Endothelial cell of umbilical vein (primary cell): ENCODE data around the gene AFTPH. TPM values are rescaled to one million over a fixed set of nuclear protein-coding genes. Genes with fewer than 3 reads are reported as not detected.
A peak's percentile ranks its signal among the peaks of the same experiment; 100 is the strongest.

Experiments
- BruUV-seq: library from RNA; stranded (reverse); fragments of 400-500 nt; replicated peaks from 2 replicates; lab custom pipeline; 2021; lab: Mats Ljungman, UMichigan
- CTCF ChIA-PET: fragments of 300-600, 350-600 bp; sonication (Branson Sonifier 250); formaldehyde crosslinking; loops from one replicate; lab custom pipeline; 2021; ENCODE audit warnings: antibody characterized with exemption, inconsistent platforms; lab: Charles Lee
- POLR2A ChIA-PET: fragments of 300-600, 350-600 bp; sonication (Branson Sonifier 250); formaldehyde crosslinking; loops from one replicate; lab custom pipeline; 2021; ENCODE audit warnings: antibody characterized with exemption, inconsistent platforms; lab: Charles Lee
- DNase-seq: peaks from one replicate; pipeline ENCODE4 v3.0.0-alpha.2; 2011; ENCODE audit warnings: low read depth, low spot score
- FAIRE-seq: peaks from 2 replicates; lab custom pipeline; 2011; peaks lifted over from hg19 to GRCh38; lab: Jason Lieb, UNC
- H2AFZ ChIP-seq: 2 replicates; pipeline ENCODE4 v1.6.0; 2012; ENCODE audit warnings: low read depth, low read length, control low read depth, inconsistent platforms
- H3K27ac ChIP-seq: 2 replicates; pipeline ENCODE4 v1.5.1; 2011; ENCODE audit warnings: low read depth, mild to moderate bottlenecking, control low read depth, low read length, moderate library complexity; ENCODE audit not compliant: insufficient read depth
- H3K27me3 ChIP-seq, 2 experiments: 2 replicates each; pipeline versions ENCODE4 v1.6.0 to v1.6.1; 2011; ENCODE audit warnings: low read length in 2 of 2, mixed read lengths in 1 of 2; ENCODE audit not compliant: control insufficient read depth in 2 of 2, insufficient read depth in 2 of 2
- H3K36me3 ChIP-seq, 2 experiments: 2 replicates in 1 of 2; 3 replicates in 1 of 2; pipeline ENCODE4 v1.5.1; 2011; ENCODE audit warnings: low read length in 2 of 2, mild to moderate bottlenecking in 1 of 2, moderate library complexity in 1 of 2; ENCODE audit not compliant: control insufficient read depth in 2 of 2, insufficient read depth in 2 of 2; ENCODE audit errors: extremely low read depth in 1 of 2
- H3K4me1 ChIP-seq: 3 replicates; pipeline ENCODE4 v1.5.1; 2011; ENCODE audit warnings: mild to moderate bottlenecking, low read length; ENCODE audit not compliant: control insufficient read depth, insufficient read depth; ENCODE audit errors: extremely low read depth
- H3K4me2 ChIP-seq: 2 replicates; pipeline ENCODE4 v1.6.1; 2011; ENCODE audit warnings: low read length, control low read depth, mixed read lengths; ENCODE audit not compliant: insufficient read depth
- H3K4me3 ChIP-seq, 3 experiments: fragments of 200-600 bp in 1 of 3; sonication (generic), shearing (Covaris generic) in 1 of 3; replicated peaks in 1 of 3; 2 replicates each; pipeline ENCODE4 v1.5.1; 2011 to 2016; ENCODE audit warnings: control low read depth in 3 of 3, low read length in 3 of 3, mild to moderate bottlenecking in 2 of 3, inconsistent platforms in 1 of 3, low read depth in 1 of 3, moderate library complexity in 1 of 3; ENCODE audit not compliant: insufficient read depth in 1 of 3
- H3K79me2 ChIP-seq: 2 replicates; pipeline ENCODE4 v1.6.0; 2012; ENCODE audit warnings: low read length, inconsistent platforms; ENCODE audit not compliant: control insufficient read depth, insufficient read depth
- H3K9ac ChIP-seq: replicated peaks from 2 replicates; pipeline ENCODE3; 2011; ENCODE audit warnings: low read length, control low read depth; ENCODE audit not compliant: insufficient read depth; ENCODE audit errors: extremely low read depth
- H3K9me1 ChIP-seq: replicated peaks from 3 replicates; pipeline ENCODE4 v1.6.0; 2011; ENCODE audit warnings: mild to moderate bottlenecking, low read length; ENCODE audit not compliant: control insufficient read depth, insufficient read depth; ENCODE audit errors: extremely low read depth
- H3K9me3 ChIP-seq: replicated peaks from 2 replicates; pipeline ENCODE4 v1.5.1; 2012; ENCODE audit warnings: low read length, inconsistent platforms; ENCODE audit not compliant: control insufficient read depth, insufficient read depth
- H4K20me1 ChIP-seq: replicated peaks from 2 replicates; pipeline ENCODE3; 2011; ENCODE audit warnings: mild to moderate bottlenecking, low read length; ENCODE audit not compliant: control insufficient read depth, insufficient read depth; ENCODE audit errors: extremely low read depth
- EZH2 ChIP-seq: IDR thresholded peaks from 2 replicates; pipeline ENCODE4 v1.6.1; 2012; ENCODE audit warnings: borderline replicate concordance, low read depth, mild to moderate bottlenecking, moderate library complexity, low read length, inconsistent platforms; ENCODE audit not compliant: severe bottlenecking
- FOS ChIP-seq: IDR thresholded peaks from 2 replicates; pipeline ENCODE4 v1.6.1; 2011; ENCODE audit warnings: mild to moderate bottlenecking, low read length, moderate library complexity, borderline replicate concordance; ENCODE audit not compliant: insufficient read depth
- GATA2 ChIP-seq: IDR thresholded peaks from 2 replicates; pipeline ENCODE4 v1.7.0; 2011; ENCODE audit warnings: low read depth, mild to moderate bottlenecking, moderate library complexity, mixed read lengths, low read length; ENCODE audit not compliant: insufficient read length, insufficient read depth
- MAX ChIP-seq: IDR thresholded peaks from 2 replicates; pipeline ENCODE4 v1.6.1; 2011; ENCODE audit not compliant: insufficient read depth, insufficient read length
- MYC ChIP-seq: IDR thresholded peaks from one replicate; pipeline ENCODE4 v1.6.1; 2011; ENCODE audit warnings: mild to moderate bottlenecking, low read depth, low read length
- POLR2A ChIP-seq: IDR thresholded peaks from 2 replicates; pipeline ENCODE4 v1.6.1; 2012; ENCODE audit warnings: low read depth, mild to moderate bottlenecking, control low read depth, low read length
- POLR2AphosphoS5 ChIP-seq: IDR thresholded peaks from 2 replicates; pipeline ENCODE4 v1.6.1; 2012; ENCODE audit warnings: low read depth, mild to moderate bottlenecking, control low read depth, low read length, moderate library complexity; ENCODE audit not compliant: insufficient read depth
- dilution Hi-C: fragments of 300-500 bp; cut with MboI; formaldehyde crosslinking; loops from one replicate; pipeline ENCODE4 v1.15.0; 2019; ENCODE audit warnings: low sequenced_read_pairs; ENCODE audit not compliant: extremely low pct_ligation_motif_present
- intact Hi-C: fragments of 100-400 bp; cut with micrococcal nuclease; formaldehyde crosslinking; loops from one replicate; pipeline ENCODE4 v1.10.0; 2022
- polyA plus RNA-seq, 4 experiments: library from polyadenylated mRNA; depleted of rRNA in 3 of 4; stranded (reverse) in 3 of 4; unstranded in 1 of 4; fragments of >200 nt; gene quantifications; 2 replicates each; pipeline versions ENCODE4 v1.2.1 to v1.2.3, GENCODE V29; 2011 to 2012; ENCODE audit warnings: missing spikeins in 1 of 4
- total RNA-seq: library from RNA; stranded (reverse); gene quantifications from 2 replicates; pipeline ENCODE4 v1.2.3, GENCODE V29; 2021

AFTPH gene
- total and polyA plus RNA-seq, 2 donors (not counting 3 experiments of a cell fraction or from before 2014, with no cell fraction given), result 6.9 to 15.3 TPM

- FAIRE-seq, result peak; percentile 73
- Histone ChIP-seq H3K9me1 (no peaks in the 10 kb centered on the region), H3K27me3 (peaks cover 10 to 19% of the 10 kb centered on the region in 2 experiments), H3K79me2 (no peaks in the 10 kb centered on the region), H3K4me2 (no peak overlapping the region), H3K9me3 (no peaks in the 10 kb centered on the region), H3K27ac (no peak overlapping the region), H3K9ac (no peak overlapping the region), H4K20me1 (no peaks in the 10 kb centered on the region), H3K4me3 (no peak overlapping the region), H2AFZ (no peak overlapping the region), H3K4me1 (peaks cover 31% of the 10 kb centered on the region), H3K36me3 (no peaks in the 10 kb centered on the region)
- no TSS peak for BruUV-seq
- POLR2A ChIA-PET, result no interaction called here
- intact Hi-C loops, result loop anchor here (1.0 kb wide), 1 partner anchor 86 kb away; no protein-coding TSS in a partner anchor
- TF ChIP-seq FOS, result no peak
- TF ChIP-seq EZH2, result no peak
- TF ChIP-seq POLR2A, result no peak
- TF ChIP-seq GATA2, result peak; percentile 91
- no peak for TF ChIP-seq MAX
- peak; percentile 32 for TF ChIP-seq POLR2AphosphoS5
- TF ChIP-seq MYC, result no peak
- CTCF ChIA-PET, result interaction anchor here (1.2 to 4.0 kb wide), 11 partner anchors 9 to 159 kb away, joined by 5 to 185 read pairs (median 15); no protein-coding TSS in a partner anchor
- dilution Hi-C loops, result no loop called here
- no peak for DNase-seq
Observed at GRCh38 chr2:64489081-64489751, 34.9 kb upstream of the AFTPH start.
